MCF 10A (cell line): ENCODE measurements around the gene PGF. TPM values are rescaled to one million over a fixed set of nuclear protein-coding genes. Genes with fewer than 3 reads are reported as not detected.

Experiments used
- BruUV-seq: library from RNA; stranded (reverse); fragments of 400-500 nt; replicated peaks from 2 replicates; lab custom pipeline; 2021; lab: Mats Ljungman, UMichigan
- CTCF ChIA-PET: fragments of 300-600 bp; sonication (Branson Sonifier 250); formaldehyde crosslinking; extraction: SDS; loops from one replicate; lab custom pipeline; 2021; ENCODE audit warnings: antibody characterized with exemption, inconsistent platforms; lab: Yijun Ruan, JAX
- POLR2A ChIA-PET: fragments of 300-600, 350-650 bp; sonication (Branson Sonifier 250); formaldehyde crosslinking; extraction: SDS; loops from one replicate; lab custom pipeline; 2020; ENCODE audit warnings: antibody characterized with exemption, inconsistent platforms; lab: Yijun Ruan, JAX
- DNase-seq: peaks from one replicate; pipeline ENCODE4 v3.0.0-alpha.2; 2018; ENCODE audit not compliant: unreplicated experiment
- H3K27ac Mint-ChIP-seq: one replicate; pipeline ENCODE4 v1.8.0; 2022; ENCODE audit warnings: mild to moderate bottlenecking, low read depth, mixed read lengths; ENCODE audit not compliant: unreplicated experiment
- H3K27me3 Mint-ChIP-seq: one replicate; pipeline ENCODE4 v1.8.0; 2022; ENCODE audit warnings: mixed read lengths; ENCODE audit not compliant: insufficient read depth, unreplicated experiment
- H3K36me3 Mint-ChIP-seq: one replicate; pipeline ENCODE4 v1.8.0; 2022; ENCODE audit warnings: mild to moderate bottlenecking, moderate library complexity, mixed read lengths; ENCODE audit not compliant: insufficient read depth, unreplicated experiment
- H3K4me1 Mint-ChIP-seq: one replicate; pipeline ENCODE4 v1.8.0; 2022; ENCODE audit warnings: mixed read lengths; ENCODE audit not compliant: insufficient read depth, unreplicated experiment
- H3K4me3 Mint-ChIP-seq: one replicate; pipeline ENCODE4 v1.8.0; 2022; ENCODE audit warnings: mild to moderate bottlenecking, moderate library complexity, mixed read lengths; ENCODE audit not compliant: unreplicated experiment
- H3K9me3 Mint-ChIP-seq: one replicate; pipeline ENCODE4 v1.8.0; 2022; ENCODE audit warnings: mixed read lengths; ENCODE audit not compliant: unreplicated experiment
- CTCF ChIP-seq: fragments of 200-600 bp; IDR thresholded peaks from one replicate; pipeline ENCODE4 v1.8.0; 2022; ENCODE audit warnings: antibody characterized with exemption, mild to moderate bottlenecking; ENCODE audit not compliant: unreplicated experiment
- intact Hi-C: fragments of 100-400 bp; cut with micrococcal nuclease; formaldehyde crosslinking; loops from 2 replicates; pipeline ENCODE4 v1.14.1; 2022
- total RNA-seq: library from RNA; stranded (reverse); gene quantifications from 2 replicates; pipeline ENCODE4 v1.2.3, GENCODE V29; 2022

The PGF gene
- total RNA-seq, 1 experiment from 2014 or later = 2.1 TPM

DNA sequence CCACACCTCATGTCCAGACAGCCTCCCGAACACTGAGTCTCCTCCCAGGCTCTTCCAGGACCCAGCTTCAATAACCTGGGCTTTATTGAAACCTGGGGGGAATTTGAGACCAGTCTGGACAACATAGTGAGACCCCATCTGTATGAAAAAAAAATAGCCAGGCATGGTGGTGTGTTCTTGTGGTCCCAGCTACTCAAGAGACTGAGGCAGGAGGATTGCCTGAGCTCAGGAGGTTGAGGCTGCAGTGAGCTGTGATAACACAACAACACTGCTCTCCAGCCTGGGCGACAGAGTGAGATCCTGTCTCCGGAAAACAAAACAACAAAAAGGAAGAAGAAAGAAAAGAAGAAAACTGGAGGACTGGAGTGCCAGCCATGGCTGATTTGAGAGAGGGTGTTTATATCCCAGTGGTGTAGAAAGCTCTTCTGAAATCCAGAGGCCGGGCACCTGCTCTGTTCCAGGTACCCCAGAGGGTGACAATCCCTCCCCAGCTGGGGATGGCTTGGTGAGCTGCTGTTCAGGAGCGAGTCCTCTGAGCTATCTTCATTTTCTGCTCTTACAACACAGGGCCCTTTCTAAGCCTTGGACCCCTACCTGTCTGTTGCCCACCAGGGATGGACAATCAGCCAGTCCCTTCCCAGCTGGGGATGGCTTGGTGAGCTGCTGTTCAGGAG lies 6.0 kb upstream of the PGF start:
- CTCF ChIA-PET = interaction anchor here (0.7 kb wide), 1 partner anchor 368 kb away, joined by 3 read pairs; no protein-coding TSS in a partner anchor
- H3K27ac Mint-ChIP-seq = no peak overlapping the region
- BruUV-seq = no TSS peak
- intact Hi-C loops = no loop called here
- H3K4me1 Mint-ChIP-seq = peaks cover 18% of the 10 kb centered on the region
- peaks cover 7% of the 10 kb centered on the region for H3K36me3 Mint-ChIP-seq
- POLR2A ChIA-PET = interaction anchor here (0.5 kb wide), 1 partner anchor 32 kb away, joined by 3 read pairs; no protein-coding TSS in a partner anchor
- no peak for TF ChIP-seq CTCF
- no peak for DNase-seq
- no peaks in the 10 kb centered on the region for H3K27me3 Mint-ChIP-seq
- H3K9me3 Mint-ChIP-seq = no peaks in the 10 kb centered on the region
- H3K4me3 Mint-ChIP-seq = no peak overlapping the region

DNA sequence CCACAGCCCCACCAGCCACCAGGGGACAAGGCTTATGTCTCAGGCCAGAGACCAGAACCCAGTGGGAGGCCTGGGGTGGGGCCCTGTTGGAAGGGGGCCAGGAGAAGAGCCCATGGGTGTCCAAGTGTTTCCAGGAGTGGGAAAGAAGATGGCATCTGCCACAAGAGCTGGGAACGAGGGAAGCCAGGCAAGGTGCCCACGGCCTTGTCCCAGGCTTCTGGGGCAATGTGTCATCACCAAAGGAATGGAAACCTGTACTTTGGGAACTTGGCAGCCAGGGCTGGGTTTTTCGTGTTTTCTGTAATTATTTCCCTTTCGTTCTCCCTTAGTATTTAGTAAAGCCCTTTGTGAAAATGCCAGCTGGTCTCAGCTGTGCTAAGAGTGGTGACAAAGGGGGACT lies 5.3 kb upstream of the PGF start:
- Mint-ChIP-seq H3K27ac (no peak overlapping the region), H3K4me3 (no peak overlapping the region), H3K4me1 (peaks cover 12% of the 10 kb centered on the region), H3K27me3 (no peaks in the 10 kb centered on the region), H3K36me3 (peaks cover 7% of the 10 kb centered on the region), H3K9me3 (no peaks in the 10 kb centered on the region)
- BruUV-seq = no TSS peak
- ChIA-PET POLR2A (no interaction called here), CTCF (interaction anchor here (1.3 kb wide), 1 partner anchor 8 kb away, joined by 3 read pairs; no protein-coding TSS in a partner anchor)
- TF ChIP-seq CTCF = no peak
- no peak for DNase-seq
- intact Hi-C loops = no loop called here

DNA sequence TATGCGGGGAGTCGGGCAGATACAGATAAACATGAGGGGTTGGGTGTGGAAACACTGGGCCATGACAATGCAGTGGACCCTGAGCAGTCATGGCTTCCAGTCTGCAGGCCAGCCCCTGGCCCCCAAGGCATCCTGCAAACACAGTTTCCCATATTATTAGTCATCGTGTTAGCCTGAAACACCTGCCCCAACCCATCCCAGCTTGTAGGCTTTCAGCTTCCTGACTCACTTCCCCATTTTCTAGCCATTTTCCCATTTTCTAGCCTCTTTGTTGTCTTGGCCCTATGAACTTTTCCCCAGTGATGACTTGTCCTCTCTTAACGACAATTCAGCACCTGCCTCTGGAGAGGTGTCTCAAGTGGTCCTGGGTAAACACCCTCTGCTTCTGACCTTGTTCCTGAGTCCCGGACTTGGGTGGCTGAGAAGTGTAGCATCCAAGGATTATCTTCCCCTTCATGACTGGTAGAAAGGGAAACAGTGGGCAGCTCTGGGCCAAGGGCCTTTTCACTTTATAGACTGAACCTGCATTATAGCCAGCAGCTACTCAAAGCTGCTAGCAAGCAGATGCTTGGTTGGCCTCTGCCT lies 4.3 kb upstream of the PGF start:
- no peak for TF ChIP-seq CTCF
- H3K9me3 Mint-ChIP-seq = no peaks in the 10 kb centered on the region
- POLR2A ChIA-PET = interaction anchor here (0.6 to 0.7 kb wide), 2 partner anchors 77 to 342 kb away, joined by 3 to 4 read pairs; no protein-coding TSS in a partner anchor
- peaks cover 7% of the 10 kb centered on the region for H3K36me3 Mint-ChIP-seq
- no TSS peak for BruUV-seq
- intact Hi-C loops = no loop called here
- H3K4me1 Mint-ChIP-seq = peaks cover 12% of the 10 kb centered on the region
- CTCF ChIA-PET = interaction anchor here (0.7 to 1.3 kb wide), 3 partner anchors 9 to 601 kb away, joined by 3 read pairs; no protein-coding TSS in a partner anchor
- DNase-seq = peak; percentile 38
- no peaks in the 10 kb centered on the region for H3K27me3 Mint-ChIP-seq
- H3K27ac Mint-ChIP-seq = no peak overlapping the region
- no peak overlapping the region for H3K4me3 Mint-ChIP-seq
